Activated effector memory CD4-positive, alpha-beta T cell treated with Interleukin-2 at 50 U/mL for 16 hours (primary cell): ENCODE measurements around the gene CP.

Experiments used
- DNase-seq: peaks from one replicate; pipeline ENCODE4 v3.0.0-alpha.2; 2020

Gene CP

DNA sequence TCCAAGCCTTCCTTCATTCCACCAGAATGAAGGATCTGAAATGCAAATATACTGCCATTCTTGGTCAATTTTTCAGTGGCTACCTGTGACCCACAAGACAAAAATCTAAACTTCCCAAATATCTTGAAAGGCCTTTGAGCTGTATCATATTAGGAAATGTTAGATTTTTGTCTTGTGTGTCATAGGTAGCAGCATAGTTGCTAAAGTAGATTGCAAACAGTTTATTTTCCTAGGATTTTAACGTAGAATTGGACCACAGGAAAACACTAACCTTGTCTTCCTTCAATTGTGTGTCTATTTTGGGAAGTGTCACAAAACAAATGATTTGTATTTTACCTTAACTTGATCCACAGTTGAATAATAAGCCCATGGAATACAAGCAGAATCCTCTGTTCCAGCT is 42.4 kb downstream of the CP start:
- DNase-seq: no peak

DNA sequence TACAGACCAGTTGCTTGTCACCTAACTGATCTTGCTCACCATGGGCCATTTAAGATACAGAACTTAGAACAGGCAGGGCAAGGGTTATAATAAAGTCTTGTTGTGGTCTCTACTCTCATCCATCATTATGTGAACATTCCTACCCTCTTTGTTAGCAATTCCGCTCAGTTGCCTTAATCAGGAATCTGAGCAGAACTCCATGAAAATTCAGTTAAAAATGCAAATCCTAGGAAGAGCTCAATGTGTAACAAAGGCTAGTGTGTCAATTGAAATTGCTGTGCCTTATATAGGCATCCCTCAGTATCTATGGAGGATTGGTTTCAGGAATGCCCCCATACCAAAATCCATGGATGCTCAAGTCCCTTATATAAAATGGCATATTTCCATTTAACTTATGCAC is 44.5 kb downstream of the CP start:
- DNase-seq: no peak

DNA sequence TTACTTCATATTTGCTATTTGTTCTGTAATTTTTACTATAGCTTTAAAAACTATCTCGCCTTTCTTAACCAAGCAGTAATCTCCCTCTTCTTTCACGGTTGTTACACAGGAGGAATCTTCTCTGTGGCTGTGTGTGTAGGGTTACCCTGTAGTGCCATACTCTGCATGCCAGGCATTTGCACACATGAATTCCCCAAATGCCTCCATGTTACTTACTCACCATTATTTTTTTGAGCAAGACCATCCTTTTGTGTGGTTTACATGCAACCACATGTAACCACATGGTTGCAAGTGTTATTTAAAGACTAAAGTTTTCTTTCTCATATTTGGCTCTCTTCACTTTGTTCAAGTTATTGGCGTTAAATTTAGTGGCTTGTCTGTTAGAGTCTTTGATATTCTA is 46.7 kb downstream of the CP start:
- DNase-seq: no peak

DNA sequence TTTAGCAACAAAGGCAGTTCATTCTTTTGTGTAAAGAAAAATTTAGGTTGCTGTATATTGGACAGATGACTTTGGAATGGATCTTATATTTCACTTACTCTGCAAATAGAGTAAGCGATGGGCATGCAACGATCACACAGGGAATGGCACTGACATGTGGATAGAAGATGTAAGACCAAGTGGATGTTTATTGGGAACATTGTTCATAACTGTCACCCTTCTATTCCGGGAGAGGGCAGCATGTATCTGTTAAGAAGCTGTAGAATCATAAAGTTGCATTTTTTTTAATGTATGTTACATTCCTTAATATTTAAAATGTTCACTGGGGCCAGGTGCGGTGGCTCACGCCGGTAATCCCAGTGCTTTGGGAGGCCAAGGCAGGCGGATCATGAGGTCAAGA is 51.0 kb downstream of the CP start:
- no peak for DNase-seq

DNA sequence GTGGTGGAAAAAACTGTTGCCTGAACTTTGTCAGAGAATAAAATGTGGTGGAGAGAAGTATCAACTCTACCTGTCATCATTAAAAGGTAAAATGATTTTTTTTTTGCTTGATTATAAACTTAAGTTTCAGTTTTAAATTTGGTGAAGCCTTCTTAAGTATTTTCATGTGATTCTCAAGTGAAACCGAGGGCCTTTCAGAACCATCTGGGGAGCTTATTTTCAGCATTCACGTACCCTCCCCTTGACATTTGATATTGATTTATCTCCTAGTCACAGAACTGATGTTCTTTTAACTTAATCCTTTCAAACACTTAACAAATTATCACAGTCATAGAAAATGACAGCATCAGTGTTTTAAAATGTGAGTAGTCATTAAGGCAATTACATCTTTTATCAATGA is 53.7 kb downstream of the CP start:
- no peak for DNase-seq

DNA sequence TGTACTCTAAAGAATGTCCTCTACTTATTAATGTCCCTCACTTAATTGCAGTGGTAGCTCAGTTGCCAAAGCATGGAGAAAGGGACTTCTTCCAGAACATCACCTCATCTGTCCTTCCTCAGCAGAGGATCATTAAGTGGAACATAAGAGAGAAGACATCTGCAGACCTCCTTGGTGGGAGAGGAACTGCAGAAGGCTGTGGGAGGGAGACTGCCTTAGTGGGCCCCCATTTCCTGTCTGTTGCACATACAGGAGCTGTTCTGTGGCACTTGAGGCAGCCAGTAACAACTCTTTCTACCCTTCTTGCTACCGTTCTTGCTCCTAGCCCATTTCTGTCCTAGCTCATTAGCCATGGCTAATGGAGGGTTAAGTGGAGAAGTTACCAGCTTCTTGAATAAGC is 58.6 kb downstream of the CP start:
- no peak for DNase-seq

DNA sequence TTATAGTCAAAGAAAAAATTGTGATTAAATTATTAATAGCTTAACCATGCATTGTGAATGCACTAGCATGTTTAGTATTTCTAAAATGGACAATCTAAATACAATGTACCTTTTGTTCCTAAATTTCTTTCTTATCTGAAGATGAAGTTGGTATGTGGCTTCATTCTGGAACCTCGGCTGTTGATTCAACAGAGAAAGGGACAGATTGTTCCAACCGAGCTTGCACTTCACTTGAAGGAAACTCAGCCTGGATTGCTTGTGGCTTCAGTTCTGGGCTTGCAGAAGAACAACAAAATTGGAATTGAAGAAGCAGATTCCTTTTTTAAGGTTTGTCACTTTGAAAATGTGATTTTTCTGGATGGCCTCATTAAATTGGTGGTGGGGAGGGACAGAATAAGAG is 59.6 kb downstream of the CP start:
- DNase-seq: no peak

DNA sequence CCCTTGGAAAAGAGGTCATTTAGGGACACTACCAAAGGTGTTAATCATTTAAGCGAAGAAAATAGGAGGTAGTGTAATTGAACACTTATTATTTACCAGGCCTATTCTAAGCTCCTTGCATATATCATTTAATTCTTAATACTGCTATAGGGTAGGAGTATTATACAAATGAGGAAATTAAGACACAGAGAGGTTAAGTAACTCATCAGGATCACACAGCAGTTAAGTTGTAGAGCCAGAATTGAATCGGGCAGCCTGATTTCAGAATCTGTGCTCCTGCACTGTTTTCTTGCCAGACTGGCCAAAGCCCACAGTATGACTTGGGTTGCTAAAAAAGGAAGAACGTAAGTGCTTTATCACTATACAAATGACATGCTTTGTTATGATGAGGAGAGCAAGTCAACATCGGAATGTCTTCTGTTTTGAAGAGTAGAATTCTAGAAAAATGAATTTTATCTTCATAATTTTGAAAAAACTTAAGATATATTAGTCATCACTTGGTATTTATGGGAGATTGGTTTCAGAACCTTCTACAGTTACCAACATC is 60.8 kb downstream of the CP start:
- DNase-seq: no peak

DNA sequence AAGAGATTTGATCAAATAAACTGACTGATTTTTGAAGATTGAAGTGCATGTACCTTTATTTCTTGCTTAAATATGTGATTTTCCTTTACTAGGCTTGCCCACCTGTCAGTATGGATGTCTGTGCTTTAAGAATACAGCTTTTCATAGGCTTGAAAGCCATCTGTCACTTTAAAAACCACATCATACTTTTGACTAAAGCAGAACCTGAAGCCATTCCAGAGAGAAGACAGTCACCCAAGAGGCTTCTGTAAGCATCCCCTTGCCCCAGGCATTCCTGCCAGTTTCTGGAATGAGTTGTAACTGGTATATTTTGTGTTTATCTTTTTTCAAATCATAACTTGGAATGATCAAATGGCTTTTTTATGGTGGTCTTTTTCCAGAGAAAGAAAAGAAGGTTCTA is 68.2 kb downstream of the CP start:
- no peak for DNase-seq

DNA sequence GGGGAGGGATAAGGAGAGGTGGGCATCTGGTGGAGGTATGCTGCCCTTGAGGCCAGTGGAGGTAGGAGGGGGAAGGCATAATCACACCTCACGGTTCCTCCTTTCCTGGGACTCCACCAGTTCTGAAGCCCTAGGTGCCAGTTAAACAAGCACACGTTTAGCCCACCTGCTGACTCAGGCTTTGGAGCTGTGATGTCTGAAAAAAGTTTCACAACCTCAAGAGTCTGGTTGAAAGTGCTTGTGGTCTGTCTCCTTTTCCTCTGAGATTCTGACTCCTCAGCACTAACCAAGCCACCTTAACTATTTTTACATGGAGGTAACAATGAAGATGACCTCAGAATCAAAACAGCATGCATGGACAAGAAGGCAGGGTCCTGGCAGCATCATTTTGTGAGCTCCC is 69.2 kb downstream of the CP start:
- no peak for DNase-seq

DNA sequence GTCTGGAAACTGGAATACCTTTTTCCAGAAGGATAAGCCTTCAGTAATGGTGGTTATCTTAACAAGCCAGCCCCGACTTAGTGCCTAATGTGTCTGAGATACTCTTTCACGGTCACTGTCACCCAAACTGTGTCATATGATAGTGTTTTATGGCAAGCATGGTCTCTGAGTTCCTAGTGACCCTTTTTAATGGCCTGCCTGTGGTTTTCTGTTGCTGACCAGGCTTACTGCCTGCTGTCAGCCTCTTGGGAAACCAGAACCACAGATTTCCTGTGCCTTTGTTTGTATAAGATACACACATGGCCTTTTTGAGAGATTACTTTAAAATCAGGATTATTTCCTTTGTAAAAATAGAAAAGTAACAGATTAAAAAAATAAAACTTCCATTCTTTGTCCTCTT is 69.8 kb downstream of the CP start:
- DNase-seq: no peak

DNA sequence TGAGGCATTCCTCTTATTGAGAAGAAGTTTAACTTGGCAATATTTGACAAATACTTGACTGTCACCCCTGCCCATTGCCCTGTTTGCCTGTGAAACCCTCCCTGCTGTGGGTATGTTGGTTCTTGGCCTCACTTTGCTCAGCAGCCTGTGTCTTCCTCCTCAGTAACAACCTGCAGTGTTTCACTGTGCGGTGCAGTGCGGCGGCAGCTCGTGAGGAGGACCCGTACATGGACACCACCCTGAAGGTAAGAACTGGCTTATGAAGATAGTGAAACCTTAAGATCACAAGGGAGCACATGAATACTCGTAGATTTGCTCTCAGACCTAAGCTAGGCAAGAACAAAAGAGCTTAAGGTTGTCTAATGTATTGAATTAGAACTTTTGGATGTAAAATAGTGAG is 71.2 kb downstream of the CP start:
- DNase-seq: no peak

DNA sequence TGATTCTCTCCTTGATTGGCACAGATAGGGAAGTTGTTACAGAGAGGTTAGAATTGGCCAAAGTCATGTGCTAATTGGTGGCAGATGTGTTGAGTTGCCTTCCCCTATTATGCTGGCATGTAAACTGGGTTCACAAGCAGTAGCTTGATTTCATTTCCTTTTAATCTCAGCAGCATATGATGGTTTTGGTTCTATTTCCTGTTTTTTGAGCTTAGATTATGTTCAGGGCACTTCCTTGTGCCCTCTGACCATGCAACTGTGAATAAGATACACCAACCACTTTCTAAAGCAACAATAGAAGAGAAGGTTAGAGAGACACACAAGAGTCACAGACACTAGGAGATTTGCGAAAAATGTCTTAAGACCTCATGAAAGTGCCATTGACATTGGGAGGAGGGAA is 75.7 kb downstream of the CP start:
- DNase-seq: no peak

DNA sequence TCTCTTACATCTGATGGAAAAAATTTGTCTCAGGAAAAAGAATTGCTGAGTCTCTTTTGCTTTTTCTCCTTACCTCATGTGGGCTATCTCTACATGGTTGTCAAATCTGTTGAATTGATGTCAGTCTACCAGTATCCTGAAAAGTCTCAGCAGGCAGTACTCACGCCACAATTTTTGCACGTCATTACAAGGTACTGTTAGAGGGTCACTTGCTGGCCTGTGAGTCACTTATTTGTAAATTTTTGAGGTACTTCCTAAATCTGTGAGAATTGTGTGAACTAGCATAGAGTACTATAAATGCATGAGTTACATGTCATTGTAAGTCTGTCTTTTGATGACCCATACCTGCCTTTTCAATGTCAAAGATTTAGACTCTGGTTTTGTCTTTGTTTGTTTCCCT is 76.3 kb downstream of the CP start:
- DNase-seq: no peak

DNA sequence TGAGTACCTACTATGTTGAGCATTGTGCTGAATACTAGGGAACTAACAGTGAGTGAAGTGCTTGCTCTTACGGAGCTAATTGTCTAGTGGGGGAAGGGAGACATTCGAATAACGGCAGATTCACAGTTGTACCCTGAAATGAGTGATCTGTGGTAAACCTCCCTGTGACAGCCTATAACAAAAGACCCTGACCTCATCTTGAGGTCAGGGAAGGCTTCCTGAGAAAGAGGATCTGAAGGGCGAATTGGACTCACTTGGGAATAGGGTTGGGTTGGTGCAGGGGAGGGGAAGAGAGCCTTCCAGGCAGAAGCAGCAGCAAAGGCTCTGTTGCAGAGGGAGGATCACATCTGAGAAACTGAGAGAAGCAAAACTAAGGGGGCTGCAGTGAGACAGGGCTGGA is 78.9 kb downstream of the CP start:
- DNase-seq: no peak

DNA sequence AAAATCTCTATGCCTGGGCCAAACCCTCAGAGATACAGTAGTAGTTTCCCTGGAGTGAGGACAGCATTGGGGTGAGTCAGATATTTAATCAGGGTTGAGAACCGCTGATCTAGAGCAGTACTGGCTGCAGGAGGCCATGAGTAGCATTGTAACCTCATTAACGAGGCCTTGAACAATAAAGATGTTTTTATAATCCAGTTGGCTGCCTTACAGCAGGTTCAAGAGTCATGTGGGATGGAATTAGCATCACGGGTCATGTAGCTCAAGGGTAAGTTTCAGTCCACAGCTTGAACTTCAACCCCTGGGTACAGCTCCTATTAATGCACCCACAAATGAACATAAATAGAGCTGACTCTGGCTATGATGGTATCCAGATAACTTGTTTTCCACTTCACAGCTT is 87.1 kb downstream of the CP start:
- no peak for DNase-seq

DNA sequence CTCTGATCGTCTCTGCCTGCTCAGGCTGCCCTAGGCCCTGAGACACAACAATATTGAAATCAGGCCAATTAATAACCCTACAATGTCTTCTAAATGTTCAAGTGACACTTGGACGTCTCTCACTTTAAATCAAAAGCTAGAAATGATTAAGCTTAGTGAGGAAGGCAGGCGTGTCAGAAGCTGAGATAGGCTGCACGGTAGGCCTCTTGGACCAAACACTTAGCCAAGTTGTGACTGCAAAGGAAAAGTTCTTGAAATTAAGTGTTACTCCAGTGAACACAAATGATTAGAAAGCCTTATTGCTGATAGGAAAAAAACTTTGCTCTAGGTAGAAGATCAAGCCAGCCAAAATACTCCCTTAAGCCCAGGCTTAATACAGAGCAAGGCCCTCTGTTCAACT is 90.0 kb downstream of the CP start:
- DNase-seq: no peak

DNA sequence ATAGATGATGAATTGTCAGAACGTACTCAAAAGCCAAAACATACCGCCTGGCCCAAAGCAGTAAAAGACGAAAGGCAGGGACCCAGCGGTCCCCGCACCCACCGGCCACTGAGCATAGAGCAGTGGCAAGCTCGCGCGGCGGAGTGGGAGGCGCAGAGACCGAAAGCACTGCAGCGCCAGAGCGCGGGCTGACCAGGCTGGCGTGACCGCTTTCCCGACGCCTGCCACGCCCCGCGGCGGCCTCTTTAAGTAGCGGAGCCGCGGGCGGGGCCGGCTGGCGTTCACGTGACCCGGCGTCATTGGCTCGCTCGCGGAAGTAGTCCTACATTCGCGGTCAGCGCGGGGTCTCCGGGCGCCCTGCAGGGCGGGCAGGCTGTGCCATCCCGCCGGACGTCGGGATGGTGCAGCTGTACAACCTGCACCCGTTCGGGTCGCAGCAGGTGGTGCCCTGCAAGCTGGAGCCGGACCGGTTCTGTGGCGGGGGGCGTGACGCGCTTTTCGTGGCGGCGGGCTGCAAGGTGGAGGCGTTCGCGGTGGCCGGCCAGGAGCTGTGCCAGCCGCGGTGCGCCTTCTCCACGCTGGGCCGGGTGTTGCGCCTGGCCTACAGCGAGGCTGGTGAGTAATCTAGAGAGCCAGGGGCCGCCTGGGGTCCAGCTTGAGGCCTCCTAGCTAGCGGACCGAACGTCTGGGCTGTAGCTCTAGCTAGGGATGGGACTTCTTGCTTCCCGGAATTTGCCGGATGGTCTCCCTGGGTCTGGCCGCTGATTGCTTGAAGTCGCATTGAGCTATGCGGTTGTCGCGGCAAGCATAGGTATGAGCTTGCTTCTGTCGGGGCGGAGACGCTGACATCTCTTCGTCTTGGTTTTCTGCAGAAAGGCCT is 92.1 kb downstream of the CP start, which contains the start of gene HPS3:
HPS3 (plus strand) TSS at position 313 of the 880 bp plus-strand sequence; CDS start at position 399, 86 bp downstream.
- DNase-seq: peak; percentile 73

DNA sequence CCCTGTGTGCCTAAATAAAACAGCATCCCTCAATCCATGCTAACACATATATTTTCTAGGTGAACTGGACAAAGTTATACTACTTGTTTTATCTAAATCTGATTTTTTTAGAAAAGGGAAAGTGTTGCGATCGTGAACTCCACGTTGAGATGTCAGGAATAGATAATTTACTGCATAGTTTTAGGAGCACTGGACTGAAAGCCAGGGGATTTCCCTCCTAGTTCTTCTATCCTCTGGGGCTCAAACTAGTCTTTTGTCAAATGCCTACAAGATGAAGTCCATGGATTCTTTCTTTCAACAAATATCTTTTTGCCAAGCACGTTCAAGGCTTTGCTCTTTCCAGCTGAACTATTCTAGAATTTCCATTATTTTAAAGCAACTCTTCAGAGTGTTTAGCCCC is 92.8 kb downstream of the CP start:
- no peak for DNase-seq

DNA sequence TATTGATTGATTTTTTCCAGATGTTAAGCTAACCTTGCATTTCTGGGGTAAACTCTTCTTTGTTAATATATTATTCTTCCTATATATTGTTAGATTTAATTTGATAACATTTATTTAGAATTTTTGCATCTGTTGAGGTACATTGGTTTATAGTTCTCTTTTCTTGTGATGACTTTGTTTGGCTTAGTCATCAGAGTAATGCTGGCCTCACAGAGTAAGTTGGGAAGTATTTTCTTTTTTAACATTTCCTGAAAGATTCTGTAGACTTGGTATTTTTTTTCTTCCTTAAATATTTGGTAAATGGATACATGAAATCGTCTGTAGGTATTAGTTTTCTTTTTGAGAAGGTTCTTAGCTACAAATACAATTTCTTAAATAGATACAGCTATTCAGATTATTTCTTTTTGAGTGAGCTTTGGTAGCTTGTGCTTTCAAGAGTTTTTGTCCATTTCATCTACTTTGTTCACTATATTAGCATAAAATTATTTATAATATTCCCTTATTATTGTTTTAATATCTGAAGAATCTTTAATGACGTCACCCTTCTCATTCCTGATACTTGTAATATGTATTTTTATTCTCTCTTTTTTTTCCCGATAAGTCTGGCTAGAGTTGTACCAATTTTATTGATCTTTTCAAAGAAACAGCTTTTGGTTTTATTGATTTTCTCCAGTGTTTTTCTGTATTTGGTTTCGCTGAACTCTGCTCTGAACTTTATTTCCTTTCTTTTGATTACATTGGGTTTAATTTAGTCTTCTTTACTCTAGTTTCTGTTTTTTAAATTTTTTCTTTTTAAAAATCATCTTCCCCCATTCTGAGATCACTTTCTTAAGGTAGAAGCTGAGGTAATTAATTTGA is 98.7 kb downstream of the CP start:
- DNase-seq: no peak
